Measurements from ENCODE around the gene ARID1B.

GRCh38 chr6:157201083-157201482, 423.9 kb downstream of the ARID1B start:
- no peak for TF ChIP-seq CTCF (IDR thresholded peaks at IDR 0.05)
- TF ChIP-seq POLR2A (IDR thresholded peaks at IDR 0.05), result no peak
